Trophoblast cell (in vitro differentiated cells and primary cell): ENCODE results near the gene BCLAF3.

Source experiments
- DNase-seq, 2 donors: peaks; one replicate each; pipeline ENCODE4 v3.0.0-alpha.2; 2016
- H2AFZ ChIP-seq: 2 replicates; pipeline ENCODE4 v1.6.1; 2013; ENCODE audit warnings: low read length, moderate library complexity, mild to moderate bottlenecking; ENCODE audit not compliant: insufficient read depth, poor library complexity
- H2AK5ac ChIP-seq: 2 replicates; pipeline ENCODE4 v1.6.1; 2013; ENCODE audit warnings: mild to moderate bottlenecking, low read length
- H2BK120ac ChIP-seq: 2 replicates; pipeline ENCODE4 v1.6.1; 2013; ENCODE audit warnings: low read length, mild to moderate bottlenecking, moderate library complexity; ENCODE audit not compliant: insufficient read depth, poor library complexity
- H2BK12ac ChIP-seq: 2 replicates; pipeline ENCODE4 v1.6.1; 2013; ENCODE audit warnings: mild to moderate bottlenecking, low read length, moderate library complexity
- H2BK5ac ChIP-seq: 2 replicates; pipeline ENCODE4 v1.6.1; 2013; ENCODE audit warnings: low read length, low read depth, moderate library complexity, mild to moderate bottlenecking; ENCODE audit not compliant: poor library complexity
- H3K14ac ChIP-seq: 2 replicates; pipeline ENCODE4 v1.6.1; 2013; ENCODE audit warnings: mild to moderate bottlenecking, low read length
- H3K18ac ChIP-seq: 2 replicates; pipeline ENCODE4 v1.6.1; 2013; ENCODE audit warnings: mild to moderate bottlenecking, low read length
- H3K23ac ChIP-seq: 2 replicates; pipeline ENCODE4 v1.6.1; 2013; ENCODE audit warnings: low read length
- H3K27ac ChIP-seq: 2 replicates; pipeline ENCODE4 v1.5.1; 2013; ENCODE audit warnings: low read depth, mild to moderate bottlenecking, inconsistent platforms, low read length, moderate library complexity
- H3K27me3 ChIP-seq: 2 replicates; pipeline ENCODE4 v1.6.1; 2013; ENCODE audit warnings: inconsistent platforms, mild to moderate bottlenecking, low read length, moderate library complexity; ENCODE audit not compliant: insufficient read depth
- H3K36me3 ChIP-seq, 2 experiments: 1 replicate in 1 of 2; 2 replicates in 1 of 2; pipeline ENCODE4 v1.6.1; 2013; ENCODE audit warnings: low read length in 2 of 2, mild to moderate bottlenecking in 2 of 2, moderate library complexity in 1 of 2; ENCODE audit not compliant: insufficient read depth in 2 of 2, control insufficient read depth in 1 of 2
- H3K4ac ChIP-seq: 2 replicates; pipeline ENCODE4 v1.6.1; 2013; ENCODE audit warnings: low read depth, mild to moderate bottlenecking, low read length, moderate library complexity
- H3K4me1 ChIP-seq, 2 experiments: 1 replicate in 1 of 2; 2 replicates in 1 of 2; pipeline ENCODE4 v1.6.1; 2013; ENCODE audit warnings: low read length in 2 of 2, mild to moderate bottlenecking in 2 of 2, moderate library complexity in 1 of 2; ENCODE audit not compliant: insufficient read depth in 2 of 2, control insufficient read depth in 1 of 2
- H3K4me2 ChIP-seq: 2 replicates; pipeline ENCODE4 v1.6.1; 2013; ENCODE audit warnings: inconsistent platforms, mild to moderate bottlenecking, low read length, moderate library complexity
- H3K4me3 ChIP-seq: 2 replicates; pipeline ENCODE4 v1.5.1; 2013; ENCODE audit warnings: mild to moderate bottlenecking, low read depth, low read length, inconsistent platforms
- H3K79me1 ChIP-seq: one replicate; pipeline ENCODE4 v1.6.1; 2013; ENCODE audit warnings: low read length
- H3K79me2 ChIP-seq: 2 replicates; pipeline ENCODE4 v1.6.1; 2013; ENCODE audit warnings: low read length, mild to moderate bottlenecking; ENCODE audit not compliant: control insufficient read depth, insufficient read depth, poor library complexity
- H3K9ac ChIP-seq: 2 replicates; pipeline ENCODE4 v1.6.1; 2013; ENCODE audit warnings: mild to moderate bottlenecking, low read length
- H3K9me3 ChIP-seq: 2 replicates; pipeline ENCODE4 v1.6.1; 2013; ENCODE audit warnings: low read depth, mild to moderate bottlenecking, control low read depth, inconsistent platforms, low read length; ENCODE audit not compliant: insufficient read depth
- H4K12ac ChIP-seq: 2 replicates; pipeline ENCODE4 v1.6.1; 2013; ENCODE audit warnings: low read depth, mild to moderate bottlenecking, low read length, moderate library complexity
- H4K8ac ChIP-seq: 2 replicates; pipeline ENCODE4 v1.6.1; 2013; ENCODE audit warnings: low read depth, mild to moderate bottlenecking, low read length, moderate library complexity
- H4K91ac ChIP-seq: one replicate; pipeline ENCODE4 v1.6.1; 2013; ENCODE audit warnings: low read depth, mild to moderate bottlenecking, low read length, moderate library complexity
- WGBS: extraction: QIAGEN DNeasy Blood & Tissue Kit; methylation state at CpG from one replicate; pipeline ENCODE4 v1.1.7; 2013; ENCODE audit warnings: missing lambda C conversion rate; ENCODE audit not compliant: insufficient read length, insufficient coverage; ENCODE audit errors: extremely low coverage; 5-methylcytosine and 5-hydroxymethylcytosine counted together

BCLAF3 gene

DNA sequence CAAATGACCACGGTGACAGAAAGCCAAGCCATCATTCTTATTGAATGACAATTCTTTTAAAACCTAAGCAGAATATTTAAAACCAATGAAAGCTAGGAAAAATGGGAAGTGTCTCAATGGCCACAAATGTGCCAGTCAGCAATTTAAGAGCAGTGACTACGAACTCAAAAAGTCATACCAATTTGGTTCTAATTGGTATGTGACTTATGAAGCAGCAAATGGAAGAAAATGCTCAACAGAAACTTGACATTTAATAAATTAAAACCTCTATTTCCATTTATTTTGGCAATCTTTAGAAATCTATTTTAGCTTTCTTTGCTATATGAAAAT lies 25.7 kb upstream of the BCLAF3 start:
- no peak overlapping the region for H3K18ac ChIP-seq
- no peak overlapping the region for H2BK120ac ChIP-seq
- H3K23ac ChIP-seq: no peak overlapping the region
- H2AK5ac ChIP-seq: no peak overlapping the region
- H4K12ac ChIP-seq: no peak overlapping the region
- no peaks in the 10 kb centered on the region for H3K27me3 ChIP-seq
- H4K91ac ChIP-seq: no peak overlapping the region
- no peaks in the 10 kb centered on the region for H3K79me1 ChIP-seq
- H3K79me2 ChIP-seq: no peaks in the 10 kb centered on the region
- no peak overlapping the region for H3K4me3 ChIP-seq
- H3K9me3 ChIP-seq: no peaks in the 10 kb centered on the region
- H3K4me2 ChIP-seq: no peak overlapping the region
- no peak overlapping the region for H2AFZ ChIP-seq
- H4K8ac ChIP-seq: no peak overlapping the region
- H3K9ac ChIP-seq: no peak overlapping the region
- no peak overlapping the region for H2BK5ac ChIP-seq
- WGBS: no CpG with 5 or more reads among the region's 2 CpGs
- H2BK12ac ChIP-seq: no peak overlapping the region
- H3K4ac ChIP-seq: no peak overlapping the region
- H3K36me3 ChIP-seq: no peaks in the 10 kb centered on the region
- no peak for DNase-seq
- no peak overlapping the region for H3K27ac ChIP-seq
- no peaks in the 10 kb centered on the region for H3K4me1 ChIP-seq
- H3K14ac ChIP-seq: no peak overlapping the region

DNA sequence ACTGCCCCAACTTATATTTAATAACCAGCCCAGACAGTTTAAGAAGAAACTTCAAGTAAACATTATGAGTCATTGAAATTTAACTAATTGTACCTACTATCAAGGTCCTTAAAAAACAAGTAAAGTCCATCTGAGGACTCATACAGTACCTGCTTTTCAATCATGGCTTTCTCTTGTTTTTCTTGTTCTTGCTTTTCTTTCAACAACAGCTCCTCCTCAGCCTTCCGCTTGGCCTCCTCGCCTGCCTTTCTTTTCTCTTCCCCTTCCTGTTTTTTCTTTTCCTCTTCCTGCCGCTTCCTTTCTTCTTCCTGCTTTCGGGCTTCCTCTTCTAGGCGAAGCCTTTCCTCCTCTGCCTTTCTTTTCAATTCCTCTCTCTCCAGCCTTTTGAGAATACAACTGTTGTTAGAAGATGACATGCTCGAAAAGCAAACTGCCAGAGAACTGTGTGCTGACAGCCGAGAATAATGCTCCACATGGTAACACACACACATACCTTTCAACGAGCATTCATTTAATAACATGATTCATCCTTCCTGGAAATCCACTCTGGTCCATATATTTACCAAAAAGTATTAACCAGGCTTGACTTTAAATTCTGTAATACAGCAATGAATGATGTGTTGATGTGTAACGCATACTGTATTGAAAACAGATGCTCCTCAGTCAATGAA lies 25.2 kb upstream of the BCLAF3 start:
- H2BK5ac ChIP-seq: no peak overlapping the region

DNA sequence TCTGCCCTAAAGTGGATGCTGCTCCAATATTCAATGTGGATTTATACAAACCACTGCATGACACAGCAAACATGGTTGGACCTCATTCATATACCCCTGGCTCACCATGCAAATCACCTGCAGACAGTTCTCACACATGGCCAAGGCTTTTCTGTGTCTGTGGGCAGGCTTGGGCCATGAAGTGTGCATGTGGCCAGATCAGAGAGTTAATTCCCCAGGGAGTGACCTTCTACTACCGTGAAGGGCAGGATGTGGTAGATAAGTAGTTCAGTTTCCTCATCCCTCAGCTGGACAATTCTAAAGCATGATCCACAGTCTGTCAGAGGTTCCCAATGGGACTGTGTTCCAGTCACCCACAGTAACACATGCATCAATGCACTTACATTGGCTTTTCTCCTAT lies 24.6 kb upstream of the BCLAF3 start:
- Histone ChIP-seq H2AFZ (no peak overlapping the region), H2BK120ac (no peak overlapping the region), H3K4me1 (no peaks in the 10 kb centered on the region), H3K4ac (no peak overlapping the region), H3K27ac (no peak overlapping the region), H3K79me2 (no peaks in the 10 kb centered on the region), H4K12ac (no peak overlapping the region), H3K36me3 (no peaks in the 10 kb centered on the region), H4K8ac (no peak overlapping the region), H3K9me3 (no peaks in the 10 kb centered on the region), H4K91ac (no peak overlapping the region), H3K9ac (no peak overlapping the region), H2AK5ac (no peak overlapping the region), H3K4me3 (no peak overlapping the region), H3K4me2 (no peak overlapping the region), H3K79me1 (no peaks in the 10 kb centered on the region), H2BK12ac (no peak overlapping the region), H3K23ac (no peak overlapping the region), H2BK5ac (no peak overlapping the region), H3K27me3 (no peaks in the 10 kb centered on the region), H3K18ac (no peak overlapping the region), H3K14ac (no peak overlapping the region)
- DNase-seq: no peak
- no CpG with 5 or more reads among the region's 1 CpG for WGBS

More for the DNA sequence above, 25.2 kb upstream of the BCLAF3 start:
- Histone ChIP-seq H2BK120ac (no peak overlapping the region), H3K18ac (no peak overlapping the region), H3K4ac (no peak overlapping the region), H3K27ac (no peak overlapping the region), H3K14ac (no peak overlapping the region), H3K27me3 (no peaks in the 10 kb centered on the region), H2BK12ac (no peak overlapping the region), H4K12ac (no peak overlapping the region), H3K4me2 (no peak overlapping the region), H3K36me3 (no peaks in the 10 kb centered on the region), H3K4me1 (no peaks in the 10 kb centered on the region), H3K4me3 (no peak overlapping the region), H4K8ac (no peak overlapping the region), H4K91ac (no peak overlapping the region), H3K9me3 (no peaks in the 10 kb centered on the region), H3K79me1 (no peaks in the 10 kb centered on the region), H3K9ac (no peak overlapping the region), H3K79me2 (no peaks in the 10 kb centered on the region), H3K23ac (no peak overlapping the region), H2AFZ (no peak overlapping the region), H2AK5ac (no peak overlapping the region)
- DNase-seq: no peak
- no CpG with 5 or more reads among the region's 9 CpGs for WGBS

DNA sequence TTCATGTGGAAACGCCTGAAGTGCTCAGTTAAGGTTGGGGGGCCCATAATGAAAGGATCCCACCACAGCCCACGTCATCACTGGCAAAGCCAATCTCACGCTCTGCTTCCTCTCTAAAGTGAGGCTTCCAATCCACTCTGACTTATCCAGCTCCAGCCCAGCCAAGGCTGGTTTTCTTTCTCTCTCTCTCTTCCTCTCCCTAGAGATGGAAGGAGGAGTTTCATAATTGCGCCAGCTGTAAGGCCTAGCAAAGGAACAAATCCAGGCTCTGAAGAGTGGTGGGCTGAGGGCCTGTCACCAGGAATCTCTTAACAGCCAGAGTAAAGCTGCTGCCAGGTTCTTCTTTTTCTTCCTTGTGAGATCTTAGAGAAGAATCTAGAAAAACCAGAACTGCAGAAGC lies 20.7 kb upstream of the BCLAF3 start:
- H3K79me2 ChIP-seq: no peaks in the 10 kb centered on the region
- peak in 1 of 2 donors; percentile 17 for DNase-seq
- H3K4me3 ChIP-seq: no peak overlapping the region
- H3K4ac ChIP-seq: no peak overlapping the region
- no peak overlapping the region for H4K91ac ChIP-seq
- H3K23ac ChIP-seq: no peak overlapping the region
- H4K12ac ChIP-seq: no peak overlapping the region
- H3K14ac ChIP-seq: no peak overlapping the region
- H3K9ac ChIP-seq: no peak overlapping the region
- H3K36me3 ChIP-seq: no peaks in the 10 kb centered on the region
- no peaks in the 10 kb centered on the region for H3K4me1 ChIP-seq
- H3K4me2 ChIP-seq: no peak overlapping the region
- H2BK12ac ChIP-seq: no peak overlapping the region
- H3K79me1 ChIP-seq: no peaks in the 10 kb centered on the region
- H3K18ac ChIP-seq: no peak overlapping the region
- H2AFZ ChIP-seq: no peak overlapping the region
- no peak overlapping the region for H2BK120ac ChIP-seq
- H4K8ac ChIP-seq: no peak overlapping the region
- no peak overlapping the region for H2AK5ac ChIP-seq
- H3K9me3 ChIP-seq: no peaks in the 10 kb centered on the region
- no CpG with 5 or more reads among the region's 4 CpGs for WGBS
- H2BK5ac ChIP-seq: no peak overlapping the region
- H3K27me3 ChIP-seq: no peaks in the 10 kb centered on the region
- no peak overlapping the region for H3K27ac ChIP-seq
